Glutamatergic neuron (in vitro differentiated cells): ENCODE data around the gene ISCA2. TPM values are rescaled to one million over a fixed set of nuclear protein-coding genes. Genes with fewer than 3 reads are reported as not detected.

Experiments
- DNase-seq: peaks from one replicate; pipeline ENCODE4 v3.0.0; 2022
- H3K27ac Mint-ChIP-seq: one replicate; pipeline ENCODE4 v1.8.0; 2020; ENCODE audit warnings: mild to moderate bottlenecking, mixed read lengths, inconsistent platforms; ENCODE audit not compliant: unreplicated experiment
- H3K27me3 Mint-ChIP-seq: one replicate; pipeline ENCODE4 v1.8.0; 2020; ENCODE audit warnings: mild to moderate bottlenecking, moderate library complexity, mixed read lengths, inconsistent platforms; ENCODE audit not compliant: unreplicated experiment
- H3K36me3 Mint-ChIP-seq: one replicate; pipeline ENCODE4 v1.8.0; 2020; ENCODE audit warnings: mild to moderate bottlenecking, mixed read lengths, inconsistent platforms; ENCODE audit not compliant: unreplicated experiment
- H3K4me1 Mint-ChIP-seq: one replicate; pipeline ENCODE4 v1.8.0; 2020; ENCODE audit warnings: mild to moderate bottlenecking, low read depth, mixed read lengths, inconsistent platforms; ENCODE audit not compliant: unreplicated experiment
- H3K4me3 Mint-ChIP-seq: one replicate; pipeline ENCODE4 v1.8.0; 2020; ENCODE audit warnings: mild to moderate bottlenecking, mixed read lengths, inconsistent platforms; ENCODE audit not compliant: unreplicated experiment
- H3K9me3 Mint-ChIP-seq: one replicate; pipeline ENCODE4 v1.8.0; 2020; ENCODE audit warnings: mild to moderate bottlenecking, moderate library complexity, mixed read lengths, inconsistent platforms; ENCODE audit not compliant: unreplicated experiment
- CTCF ChIP-seq: fragments of 200-600 bp; sonication (generic); IDR thresholded peaks from one replicate; pipeline ENCODE4 v1.5.0; 2021; ENCODE audit not compliant: partially characterized antibody, unreplicated experiment
- total RNA-seq: library from RNA; stranded (reverse); fragmentation: NEBNext Ultra II Directional; extraction: Animal tissue kit (Norgen Biotek cat#: 25700); gene quantifications from one replicate; pipeline ENCODE4 v1.2.1, GENCODE V29; 2021; ENCODE audit not compliant: unreplicated experiment

The ISCA2 gene
- total RNA-seq, 1 donor from 2014 or later, result 14.8 TPM

- TF ChIP-seq CTCF, result no peak
- peak; percentile 15 for DNase-seq
- Mint-ChIP-seq H3K9me3 (peaks cover 7% of the 10 kb centered on the region), H3K4me3 (no peak overlapping the region), H3K36me3 (no peaks in the 10 kb centered on the region), H3K27me3 (peaks cover 10% of the 10 kb centered on the region), H3K4me1 (peaks cover 18% of the 10 kb centered on the region), H3K27ac (no peak overlapping the region)
Observed at GRCh38 chr14:74510223-74510931, 16.8 kb downstream of the ISCA2 start.

GRCh38 chr14:74510959-74511409 lies 17.4 kb downstream of the ISCA2 start:
- Mint-ChIP-seq H3K36me3 (no peaks in the 10 kb centered on the region), H3K27me3 (peaks cover 10% of the 10 kb centered on the region), H3K27ac (no peak overlapping the region), H3K4me3 (no peak overlapping the region), H3K9me3 (peaks cover 7% of the 10 kb centered on the region), H3K4me1 (peaks cover 18% of the 10 kb centered on the region)
- no peak for TF ChIP-seq CTCF
- no peak for DNase-seq

- peaks cover 12% of the 10 kb centered on the region for H3K4me1 Mint-ChIP-seq
- no peak for DNase-seq
- H3K4me3 Mint-ChIP-seq, result no peak overlapping the region
- peaks cover 7% of the 10 kb centered on the region for H3K9me3 Mint-ChIP-seq
- H3K27ac Mint-ChIP-seq, result no peak overlapping the region
- H3K27me3 Mint-ChIP-seq, result peaks cover 12% of the 10 kb centered on the region
- TF ChIP-seq CTCF, result no peak
- no peaks in the 10 kb centered on the region for H3K36me3 Mint-ChIP-seq
Observed at GRCh38 chr14:74511966-74512830, 18.6 kb downstream of the ISCA2 start.

- TF ChIP-seq CTCF, result no peak
- no peaks in the 10 kb centered on the region for H3K36me3 Mint-ChIP-seq
- peak; percentile 20 for DNase-seq
- no peaks in the 10 kb centered on the region for H3K9me3 Mint-ChIP-seq
- H3K27ac Mint-ChIP-seq, result no peak overlapping the region
- H3K4me1 Mint-ChIP-seq, result peaks cover 5% of the 10 kb centered on the region
- H3K4me3 Mint-ChIP-seq, result no peak overlapping the region
- peaks cover 8% of the 10 kb centered on the region for H3K27me3 Mint-ChIP-seq
Observed at GRCh38 chr14:74514471-74514941, 20.9 kb downstream of the ISCA2 start.

- H3K36me3 Mint-ChIP-seq, result no peaks in the 10 kb centered on the region
- peaks cover 2% of the 10 kb centered on the region for H3K9me3 Mint-ChIP-seq
- no peak for DNase-seq
- TF ChIP-seq CTCF, result no peak
- H3K4me3 Mint-ChIP-seq, result no peak overlapping the region
- no peak overlapping the region for H3K27ac Mint-ChIP-seq
- peaks cover 3% of the 10 kb centered on the region for H3K27me3 Mint-ChIP-seq
- peaks cover 5% of the 10 kb centered on the region for H3K4me1 Mint-ChIP-seq
Observed at GRCh38 chr14:74515891-74516412, 22.4 kb downstream of the ISCA2 start.
